Measurements from ENCODE around the gene SUSD1. TPM values are rescaled to one million over a fixed set of nuclear protein-coding genes. Genes with fewer than 3 reads are reported as not detected.

The SUSD1 gene
- total RNA-seq, 1 experiment from 2014 or later, result 8.1 TPM

GRCh38 chr9:111991179-111991578 lies 183.9 kb downstream of the SUSD1 start:
- H3K56ac ChIP-seq (ENCODE audit: insufficient read length, low read depth, low read length), result no peak overlapping the region
- H4K91ac ChIP-seq (ENCODE audit: insufficient read length, low read depth, low read length), result no peak overlapping the region
- H3K27ac ChIP-seq (ENCODE audit: insufficient read length, low read depth, low read length), result no peak overlapping the region
- H3K36me3 Mint-ChIP-seq (ENCODE audit: insufficient read depth in 1 of 3, low read depth in 3 of 3), result no peaks in the 10 kb centered on the region
- no peaks in the 10 kb centered on the region for H3K27me3 Mint-ChIP-seq (ENCODE audit: low read depth)
- H3K9ac ChIP-seq (ENCODE audit: extremely low read depth, insufficient read length, low read length), result no peak overlapping the region
- no peak overlapping the region for H2BK20ac ChIP-seq (ENCODE audit: low read depth, low read length, poor library complexity, severe bottlenecking)
- H3K23ac ChIP-seq (ENCODE audit: insufficient read length, low read depth, low read length), result no peak overlapping the region
- no peaks in the 10 kb centered on the region for H3K4me1 Mint-ChIP-seq
- no peak overlapping the region for H2BK12ac ChIP-seq (ENCODE audit: insufficient read length, low read depth, low read length)
- no peak overlapping the region for H3K4ac ChIP-seq (ENCODE audit: low read depth, low read length)
- no peak overlapping the region for H2BK15ac ChIP-seq (ENCODE audit: low read depth, low read length)
- H3K9me3 Mint-ChIP-seq, result no peaks in the 10 kb centered on the region; a peak in 1 of 5 replicates
- no peak overlapping the region for H4K8ac ChIP-seq (replicated peaks; ENCODE audit: insufficient read length, low read depth, low read length)
- no peaks in the 10 kb centered on the region for H3K4me1 ChIP-seq (ENCODE audit: insufficient read depth, low read length)
- H3K4me2 ChIP-seq (ENCODE audit: insufficient read depth, insufficient read length, low read length), result no peak overlapping the region
- H3K9me3 ChIP-seq (ENCODE audit: control insufficient read depth, low read depth, low read length), result no peaks in the 10 kb centered on the region
- no peak overlapping the region for H3T11ph ChIP-seq (ENCODE audit: low read length)
- TF ChIP-seq, protein P1, sequence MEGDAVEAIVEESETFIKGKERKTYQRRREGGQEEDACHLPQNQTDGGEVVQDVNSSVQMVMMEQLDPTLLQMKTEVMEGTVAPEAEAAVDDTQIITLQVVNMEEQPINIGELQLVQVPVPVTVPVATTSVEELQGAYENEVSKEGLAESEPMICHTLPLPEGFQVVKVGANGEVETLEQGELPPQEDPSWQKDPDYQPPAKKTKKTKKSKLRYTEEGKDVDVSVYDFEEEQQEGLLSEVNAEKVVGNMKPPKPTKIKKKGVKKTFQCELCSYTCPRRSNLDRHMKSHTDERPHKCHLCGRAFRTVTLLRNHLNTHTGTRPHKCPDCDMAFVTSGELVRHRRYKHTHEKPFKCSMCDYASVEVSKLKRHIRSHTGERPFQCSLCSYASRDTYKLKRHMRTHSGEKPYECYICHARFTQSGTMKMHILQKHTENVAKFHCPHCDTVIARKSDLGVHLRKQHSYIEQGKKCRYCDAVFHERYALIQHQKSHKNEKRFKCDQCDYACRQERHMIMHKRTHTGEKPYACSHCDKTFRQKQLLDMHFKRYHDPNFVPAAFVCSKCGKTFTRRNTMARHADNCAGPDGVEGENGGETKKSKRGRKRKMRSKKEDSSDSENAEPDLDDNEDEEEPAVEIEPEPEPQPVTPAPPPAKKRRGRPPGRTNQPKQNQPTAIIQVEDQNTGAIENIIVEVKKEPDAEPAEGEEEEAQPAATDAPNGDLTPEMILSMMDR (conservative IDR thresholded peaks at IDR 0.05), result no peak
- no peaks in the 10 kb centered on the region for H3K79me1 ChIP-seq (ENCODE audit: insufficient read depth, low read depth, low read length, poor library complexity, severe bottlenecking)
- no peaks in the 10 kb centered on the region for H3K27me3 ChIP-seq (ENCODE audit: insufficient read depth, low read length)
- H2AK5ac ChIP-seq (ENCODE audit: insufficient read length, low read length), result no peak overlapping the region
- no peak overlapping the region for H3K18ac ChIP-seq (ENCODE audit: insufficient read length, low read depth, low read length)
- H2AFZ ChIP-seq (ENCODE audit: low read length), result no peak overlapping the region
- H4K20me1 ChIP-seq (ENCODE audit: control insufficient read depth, insufficient read depth, insufficient read length), result no peaks in the 10 kb centered on the region
- no peaks in the 10 kb centered on the region for H3K23me2 ChIP-seq (ENCODE audit: insufficient read length, low read depth, low read length, poor library complexity, severe bottlenecking)
- H3K27ac Mint-ChIP-seq, result no peak overlapping the region
- no peak overlapping the region for H3K4me3 Mint-ChIP-seq
- no peak for DNase-seq
- H2BK5ac ChIP-seq (ENCODE audit: insufficient read length, low read length), result no peak overlapping the region
- H4K5ac ChIP-seq (ENCODE audit: insufficient read length, low read depth, low read length), result no peak overlapping the region
- H3K79me2 ChIP-seq (ENCODE audit: insufficient read depth, low read length), result no peaks in the 10 kb centered on the region
- no peak overlapping the region for H2BK120ac ChIP-seq (ENCODE audit: low read depth, low read length, poor library complexity, severe bottlenecking)
- no peak overlapping the region for H3K14ac ChIP-seq (ENCODE audit: insufficient read depth, low read length)

Other genes starting within 250 kb of the SUSD1 start
- 89.5 and 93.1 TPM in 2 replicates for gene PTBP3, start 158.3 kb upstream of the SUSD1 start, total RNA-seq (2021)
- 16.5 and 16.6 TPM in 2 replicates for gene HSDL2, start 204.8 kb upstream of the SUSD1 start, total RNA-seq (2021)